CD14-positive monocyte (primary cell): Measurements from ENCODE around the gene KRTAP5-9. TPM values are rescaled to one million over a fixed set of nuclear protein-coding genes. Genes with fewer than 3 reads are reported as not detected.
"Not testable (repeated sequence)": the region's sequence is repeated elsewhere in the genome, so short reads cannot be mapped to it uniquely, and the experiment has no call there.

ENCODE experiments used
- DNase-seq, 3 donors: peaks; one replicate each; pipeline ENCODE4 v3.0.0-alpha.2; 2011 to 2022
- H2AFZ ChIP-seq: 2 replicates; pipeline ENCODE4 v1.6.0; 2012; ENCODE audit warnings: mild to moderate bottlenecking, low read depth, low read length, inconsistent platforms; ENCODE audit not compliant: insufficient read depth, poor library complexity, severe bottlenecking
- H3K27ac ChIP-seq, 2 donors: 1 replicate in 1 of 2; 2 replicates in 1 of 2; pipeline ENCODE4 v1.5.1; 2012 to 2013; ENCODE audit warnings: low read length in 2 of 2, control low read depth in 1 of 2, inconsistent platforms in 1 of 2, low read depth in 1 of 2, mild to moderate bottlenecking in 1 of 2
- H3K27me3 ChIP-seq, 2 donors: one replicate each; pipeline versions ENCODE4 v1.6.0 to v1.6.1; 2011 to 2013; ENCODE audit warnings: low read length in 2 of 2; ENCODE audit not compliant: control insufficient read depth in 2 of 2, insufficient read depth in 2 of 2
- H3K36me3 ChIP-seq, 2 donors: replicated peaks in 1 of 2; 1 replicate in 1 of 2; 2 replicates in 1 of 2; pipeline versions ENCODE4 v1.5.1 to v1.6.1; 2012 to 2013; ENCODE audit warnings: low read length in 2 of 2, control low read depth in 1 of 2, inconsistent platforms in 1 of 2, mild to moderate bottlenecking in 1 of 2; ENCODE audit not compliant: insufficient read depth in 2 of 2, control insufficient read depth in 1 of 2
- H3K4me1 ChIP-seq, 2 donors: 1 replicate in 1 of 2; 2 replicates in 1 of 2; pipeline versions ENCODE4 v1.5.1 to v1.6.1; 2012 to 2013; ENCODE audit warnings: low read length in 2 of 2, control low read depth in 1 of 2, inconsistent platforms in 1 of 2, mild to moderate bottlenecking in 1 of 2, moderate library complexity in 1 of 2; ENCODE audit not compliant: insufficient read depth in 2 of 2, control insufficient read depth in 1 of 2
- H3K4me2 ChIP-seq: replicated peaks from 2 replicates; pipeline ENCODE3; 2012; ENCODE audit warnings: low read length, moderate library complexity, mild to moderate bottlenecking; ENCODE audit not compliant: poor library complexity, severe bottlenecking; ENCODE audit errors: extremely low read depth
- H3K4me3 ChIP-seq, 3 experiments: fragments of 200-600 bp in 1 of 3; sonication (generic) in 1 of 3; replicated peaks in 1 of 3; 1 replicate in 2 of 3; 2 replicates in 1 of 3; pipeline ENCODE4 v1.5.1; 2011 to 2013; ENCODE audit warnings: low read length in 3 of 3, mild to moderate bottlenecking in 3 of 3, control low read depth in 2 of 3, low read depth in 2 of 3, inconsistent platforms in 1 of 3, moderate library complexity in 1 of 3
- H3K79me2 ChIP-seq: 2 replicates; pipeline ENCODE4 v1.6.0; 2012; ENCODE audit warnings: mild to moderate bottlenecking, control low read depth, inconsistent platforms, low read length, moderate library complexity; ENCODE audit not compliant: insufficient read depth
- H3K9ac ChIP-seq: 2 replicates; pipeline ENCODE4 v1.6.0; 2017; ENCODE audit warnings: low read length, mild to moderate bottlenecking; ENCODE audit not compliant: insufficient read depth, poor library complexity, severe bottlenecking
- H3K9me3 ChIP-seq, 2 donors: replicated peaks in 1 of 2; 1 replicate in 1 of 2; 2 replicates in 1 of 2; pipeline versions ENCODE4 v1.5.1 to v1.6.1; 2012 to 2013; ENCODE audit warnings: low read length in 2 of 2, control low read depth in 1 of 2; ENCODE audit not compliant: control insufficient read depth in 1 of 2, insufficient read depth in 1 of 2
- H4K20me1 ChIP-seq: 2 replicates; pipeline ENCODE4 v1.6.0; 2012; ENCODE audit warnings: mild to moderate bottlenecking, low read length, control low read depth, moderate library complexity; ENCODE audit not compliant: insufficient read depth
- H3K27ac Mint-ChIP-seq, 7 donors: one replicate each; pipeline ENCODE4 v1.8.0; 2020; ENCODE audit warnings: mild to moderate bottlenecking in 7 of 7, mixed read lengths in 7 of 7, moderate library complexity in 6 of 7, inconsistent platforms in 2 of 7
- H3K27me3 Mint-ChIP-seq, 3 donors: one replicate each; pipeline ENCODE4 v1.8.0; 2021 to 2022; ENCODE audit warnings: low read depth in 3 of 3, mild to moderate bottlenecking in 3 of 3, mixed read lengths in 3 of 3, moderate library complexity in 3 of 3, inconsistent platforms in 1 of 3
- H3K36me3 Mint-ChIP-seq, 2 donors: one replicate each; pipeline ENCODE4 v1.8.0; 2020; ENCODE audit warnings: mixed read lengths in 2 of 2, inconsistent platforms in 1 of 2, mild to moderate bottlenecking in 1 of 2
- H3K4me1 Mint-ChIP-seq: one replicate; pipeline ENCODE4 v1.8.0; 2020; ENCODE audit warnings: mild to moderate bottlenecking, mixed read lengths
- H3K4me3 Mint-ChIP-seq, 2 donors: one replicate each; pipeline ENCODE4 v1.8.0; 2020; ENCODE audit warnings: mild to moderate bottlenecking in 2 of 2, mixed read lengths in 2 of 2, moderate library complexity in 1 of 2
- H3K9me3 Mint-ChIP-seq, 7 donors: one replicate each; pipeline ENCODE4 v1.8.0; 2020 to 2022; ENCODE audit warnings: mixed read lengths in 7 of 7, mild to moderate bottlenecking in 6 of 7, moderate library complexity in 6 of 7, inconsistent platforms in 2 of 7
- WGBS: methylation state at CpG from one replicate; pipeline ENCODE4 v1.1.5; 2013; ENCODE audit warnings: missing lambda C conversion rate; ENCODE audit not compliant: insufficient coverage; 5-methylcytosine and 5-hydroxymethylcytosine counted together
- intact Hi-C, 2 donors: fragments of 100-400 bp; cut with micrococcal nuclease; formaldehyde crosslinking; loops; one replicate each; pipeline versions ENCODE4 v1.15.0 to v1.15.1; 2023
- polyA plus RNA-seq, 3 donors: library from polyadenylated mRNA; depleted of rRNA in 1 of 3; unstranded in 2 of 3; stranded (reverse) in 1 of 3; fragments of 300-500 nt in 2 of 3; fragments of >200 nt in 1 of 3; fragmentation: Illumina TruSeq in 2 of 3; gene quantifications; 1 replicate in 2 of 3; 2 replicates in 1 of 3; pipeline ENCODE4 v1.2.3, GENCODE V29; 2012 to 2021
- TF ChIP-seq, protein P1 (sequence below): fragments of 200-600 bp; IDR thresholded peaks from one replicate; pipeline ENCODE4 v1.8.0; 2022; ENCODE audit warnings: antibody characterized with exemption, mild to moderate bottlenecking

The KRTAP5-9 gene
- polyA plus RNA-seq, 3 donors: 0.29 TPM; not detected in 2

DNA sequence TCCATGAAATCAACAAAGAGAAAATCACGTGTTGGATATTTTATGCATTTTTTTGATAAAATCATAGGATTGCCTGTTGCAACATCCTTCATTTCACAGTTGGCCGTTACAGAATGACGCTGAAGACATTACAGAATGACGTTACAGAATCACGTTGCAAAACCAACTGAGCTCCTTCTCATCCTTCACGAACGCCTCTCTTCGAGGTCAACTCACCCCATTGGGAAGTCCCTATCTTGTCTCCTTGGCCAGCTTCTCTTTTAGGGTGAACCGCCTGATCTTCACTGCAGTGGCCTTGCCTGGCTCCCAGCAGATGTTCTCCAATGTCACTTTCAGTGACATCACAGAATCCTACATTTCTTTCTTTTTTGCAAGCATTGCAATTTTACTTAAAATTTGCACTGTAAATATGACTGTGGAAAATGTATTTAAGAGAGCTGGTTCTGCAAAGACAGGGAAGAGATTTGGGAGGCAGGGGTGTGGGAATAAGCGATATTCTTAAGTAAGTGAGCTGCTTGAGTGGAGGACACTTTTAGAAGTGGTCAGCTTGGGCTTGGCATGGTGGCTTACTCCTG, 16.1 kb upstream of the KRTAP5-9 start:
- Histone ChIP-seq H2AFZ (no peak overlapping the region), H3K4me1 (no peaks in the 10 kb centered on the region), H4K20me1 (no peaks in the 10 kb centered on the region), H3K79me2 (no peaks in the 10 kb centered on the region), H3K9me3 (no peaks in the 10 kb centered on the region), H3K9ac (no peak overlapping the region), H3K4me3 (no peak overlapping the region), H3K27me3 (no peaks in the 10 kb centered on the region), H3K27ac (no peak overlapping the region), H3K36me3 (no peaks in the 10 kb centered on the region), H3K4me2 (no peak overlapping the region)
- H3K4me3 Mint-ChIP-seq: no peak overlapping the region
- peak in 2 of 3 donors; percentile 29 to 73 for DNase-seq
- intact Hi-C loops: no loop called here
- TF ChIP-seq, protein P1, sequence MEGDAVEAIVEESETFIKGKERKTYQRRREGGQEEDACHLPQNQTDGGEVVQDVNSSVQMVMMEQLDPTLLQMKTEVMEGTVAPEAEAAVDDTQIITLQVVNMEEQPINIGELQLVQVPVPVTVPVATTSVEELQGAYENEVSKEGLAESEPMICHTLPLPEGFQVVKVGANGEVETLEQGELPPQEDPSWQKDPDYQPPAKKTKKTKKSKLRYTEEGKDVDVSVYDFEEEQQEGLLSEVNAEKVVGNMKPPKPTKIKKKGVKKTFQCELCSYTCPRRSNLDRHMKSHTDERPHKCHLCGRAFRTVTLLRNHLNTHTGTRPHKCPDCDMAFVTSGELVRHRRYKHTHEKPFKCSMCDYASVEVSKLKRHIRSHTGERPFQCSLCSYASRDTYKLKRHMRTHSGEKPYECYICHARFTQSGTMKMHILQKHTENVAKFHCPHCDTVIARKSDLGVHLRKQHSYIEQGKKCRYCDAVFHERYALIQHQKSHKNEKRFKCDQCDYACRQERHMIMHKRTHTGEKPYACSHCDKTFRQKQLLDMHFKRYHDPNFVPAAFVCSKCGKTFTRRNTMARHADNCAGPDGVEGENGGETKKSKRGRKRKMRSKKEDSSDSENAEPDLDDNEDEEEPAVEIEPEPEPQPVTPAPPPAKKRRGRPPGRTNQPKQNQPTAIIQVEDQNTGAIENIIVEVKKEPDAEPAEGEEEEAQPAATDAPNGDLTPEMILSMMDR: no peak
- H3K27me3 Mint-ChIP-seq: peaks cover 3 to 9% (median 6%) of the 10 kb centered on the region in 3 donors
- no peaks in the 10 kb centered on the region for H3K36me3 Mint-ChIP-seq
- H3K9me3 Mint-ChIP-seq: peaks cover 0 to 3% (median 1%) of the 10 kb centered on the region in 7 donors
- WGBS: 59% methylated on average over 9 of the region's 10 CpGs
- H3K27ac Mint-ChIP-seq: peak overlapping the region in 4 of 7 donors; percentile 15 to 70 (median 38)
- peaks cover 4% of the 10 kb centered on the region for H3K4me1 Mint-ChIP-seq

DNA sequence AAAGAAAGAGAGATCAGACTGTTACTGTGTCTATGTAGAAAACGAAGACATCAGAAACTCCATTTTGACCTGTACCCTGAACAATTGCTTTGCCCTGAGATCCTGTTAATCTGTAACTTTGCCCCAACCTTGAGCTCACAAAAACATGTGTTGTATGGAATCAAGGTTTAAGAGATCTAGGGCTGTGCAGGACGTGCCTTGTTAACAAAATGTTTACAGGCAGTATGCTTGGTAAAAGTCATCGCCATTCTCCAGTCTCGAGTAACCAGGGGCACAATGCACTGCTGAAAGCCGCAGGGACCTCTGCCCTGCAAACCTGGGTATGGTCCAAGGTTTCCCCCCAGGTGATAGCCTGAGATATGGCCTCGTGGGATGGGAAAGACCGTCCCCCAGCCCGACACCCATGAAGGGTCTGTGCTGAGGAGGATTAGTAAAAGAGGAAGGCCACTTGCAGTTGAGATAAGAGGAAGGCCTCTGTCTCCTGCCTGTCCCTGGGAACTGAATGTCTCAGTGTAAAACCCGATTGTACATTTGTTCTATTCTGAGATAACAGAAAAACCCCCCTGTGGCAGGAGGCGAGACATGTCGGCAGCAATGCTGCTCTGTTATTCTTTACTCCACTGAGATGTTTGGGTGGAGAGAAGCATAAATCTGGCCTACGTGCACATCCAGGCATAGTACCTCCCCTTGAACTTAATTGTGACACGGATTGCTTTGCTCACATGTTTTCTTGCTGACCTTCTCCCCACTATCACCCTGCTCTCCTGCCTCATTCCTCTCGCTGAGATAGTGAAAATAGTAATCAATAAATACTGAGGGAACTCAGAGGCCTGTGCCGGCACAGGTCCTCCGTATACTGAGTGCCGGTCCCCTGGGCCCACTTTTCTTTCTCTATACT, 13.3 kb upstream of the KRTAP5-9 start:
- DNase-seq: not testable (repeated sequence)

More for the DNA sequence above, 13.3 kb upstream of the KRTAP5-9 start:
- H3K4me1 ChIP-seq, H3K27me3 ChIP-seq, H3K27ac ChIP-seq, H3K4me3 ChIP-seq, H3K27ac Mint-ChIP-seq, H3K4me3 Mint-ChIP-seq, H2AFZ ChIP-seq, H3K27me3 Mint-ChIP-seq, H3K9me3 Mint-ChIP-seq, intact Hi-C loops, H3K36me3 ChIP-seq, H3K36me3 Mint-ChIP-seq, H3K79me2 ChIP-seq, H4K20me1 ChIP-seq, H3K9me3 ChIP-seq, H3K9ac ChIP-seq, H3K4me1 Mint-ChIP-seq, H3K4me2 ChIP-seq: not testable (repeated sequence)
- WGBS: 68% methylated on average over 5 of the region's 17 CpGs
